IMR-90 (cell line): ENCODE data around the gene EFCAB8.

ENCODE experiments used
- POLR2A ChIP-seq: IDR thresholded peaks from 2 replicates; pipeline ENCODE4 v1.6.1; 2012; ENCODE audit warnings: mild to moderate bottlenecking, low read depth, low read length
- RCOR1 ChIP-seq: IDR thresholded peaks from 2 replicates; pipeline ENCODE4 v1.6.1; 2012; ENCODE audit warnings: mild to moderate bottlenecking, low read length, improper control_type of control experiment; ENCODE audit not compliant: insufficient replicate concordance
- TF ChIP-seq, protein P1 (sequence below): conservative IDR thresholded peaks from 2 replicates; pipeline ENCODE4 v1.5.1; 2012; ENCODE audit warnings: mild to moderate bottlenecking, low read depth, low read length, improper control_type of control experiment

DNA sequence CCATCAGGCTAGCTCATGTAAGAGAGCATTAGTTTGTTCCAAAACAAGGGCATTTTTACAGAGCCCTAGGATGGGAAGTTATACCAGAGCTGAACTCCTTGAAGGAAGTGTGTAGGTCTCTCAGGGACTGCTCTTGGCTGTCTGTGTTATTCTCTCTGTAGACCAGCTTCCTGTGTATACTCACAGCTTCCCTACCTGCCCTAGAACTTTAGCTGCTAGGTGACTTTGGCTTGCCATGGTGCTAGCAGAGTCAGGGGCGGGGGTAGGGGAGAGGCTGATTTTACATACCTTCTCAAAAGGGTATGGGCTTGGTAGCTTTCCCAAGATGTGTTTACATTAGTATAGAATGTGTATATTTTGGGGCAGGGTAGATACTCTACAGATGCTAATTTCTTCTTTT is 21.6 kb upstream of the EFCAB8 start:
- TF ChIP-seq, protein P1, sequence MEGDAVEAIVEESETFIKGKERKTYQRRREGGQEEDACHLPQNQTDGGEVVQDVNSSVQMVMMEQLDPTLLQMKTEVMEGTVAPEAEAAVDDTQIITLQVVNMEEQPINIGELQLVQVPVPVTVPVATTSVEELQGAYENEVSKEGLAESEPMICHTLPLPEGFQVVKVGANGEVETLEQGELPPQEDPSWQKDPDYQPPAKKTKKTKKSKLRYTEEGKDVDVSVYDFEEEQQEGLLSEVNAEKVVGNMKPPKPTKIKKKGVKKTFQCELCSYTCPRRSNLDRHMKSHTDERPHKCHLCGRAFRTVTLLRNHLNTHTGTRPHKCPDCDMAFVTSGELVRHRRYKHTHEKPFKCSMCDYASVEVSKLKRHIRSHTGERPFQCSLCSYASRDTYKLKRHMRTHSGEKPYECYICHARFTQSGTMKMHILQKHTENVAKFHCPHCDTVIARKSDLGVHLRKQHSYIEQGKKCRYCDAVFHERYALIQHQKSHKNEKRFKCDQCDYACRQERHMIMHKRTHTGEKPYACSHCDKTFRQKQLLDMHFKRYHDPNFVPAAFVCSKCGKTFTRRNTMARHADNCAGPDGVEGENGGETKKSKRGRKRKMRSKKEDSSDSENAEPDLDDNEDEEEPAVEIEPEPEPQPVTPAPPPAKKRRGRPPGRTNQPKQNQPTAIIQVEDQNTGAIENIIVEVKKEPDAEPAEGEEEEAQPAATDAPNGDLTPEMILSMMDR: no peak
- TF ChIP-seq POLR2A (no peak), RCOR1 (no peak)
